UCSD-AML1 (cell line): Measurements from ENCODE around the gene MTMR2.
"Not testable (repeated sequence)": the region's sequence is repeated elsewhere in the genome, so short reads cannot be mapped to it uniquely, and the experiment has no call there.

Source experiments
- DNase-seq: peaks from one replicate; lab custom pipeline; 2025; ENCODE audit not compliant: unreplicated experiment; lab: John Stamatoyannopoulos, UW

The MTMR2 gene

GRCh38 chr11:95886462-95886861 is 37.4 kb downstream of the MTMR2 start:
- no peak for DNase-seq

GRCh38 chr11:95884802-95885201 is 39.1 kb downstream of the MTMR2 start:
- no peak for DNase-seq

GRCh38 chr11:95884376-95884775 is 39.5 kb downstream of the MTMR2 start:
- no peak for DNase-seq

DNA sequence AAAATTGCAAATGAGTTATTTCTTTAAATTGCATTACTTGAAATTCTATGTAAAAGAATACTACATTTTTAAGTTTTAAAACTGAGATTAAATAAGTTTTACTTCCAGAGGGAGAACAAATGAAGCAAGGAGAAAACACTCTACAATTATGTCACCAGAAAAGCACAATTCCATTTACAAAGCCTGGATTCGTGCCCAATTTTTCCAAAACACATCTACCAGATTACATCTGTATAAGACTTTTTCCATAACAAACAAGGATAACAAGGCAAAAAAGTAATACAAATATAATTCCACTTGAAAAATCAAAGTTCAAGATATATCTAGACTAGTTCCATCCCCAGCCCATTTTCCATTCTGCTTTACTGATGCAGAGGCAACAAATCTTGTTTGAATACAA is 40.5 kb downstream of the MTMR2 start:
- no peak for DNase-seq

DNA sequence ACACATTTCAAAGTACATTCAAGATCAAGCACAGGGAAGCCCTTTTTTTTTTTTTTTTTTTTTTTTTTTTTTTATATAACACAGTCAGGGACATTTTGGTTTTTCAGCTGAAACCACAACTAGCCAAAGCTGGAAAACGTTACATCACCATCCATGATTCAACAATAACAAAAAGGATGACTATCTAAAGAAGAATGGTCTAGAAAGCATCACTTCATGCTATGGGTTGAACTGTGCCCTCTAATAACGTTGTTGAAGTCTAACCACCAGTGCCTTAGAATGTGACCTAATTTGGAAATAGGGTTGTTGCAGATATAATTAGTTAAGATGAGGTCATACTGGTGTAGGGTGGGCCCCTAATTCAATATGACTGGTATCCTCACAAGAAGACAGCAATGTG is 46.6 kb downstream of the MTMR2 start:
- no peak for DNase-seq

GRCh38 chr11:95870877-95871276 is 53.0 kb downstream of the MTMR2 start:
- not testable (repeated sequence) for DNase-seq

DNA sequence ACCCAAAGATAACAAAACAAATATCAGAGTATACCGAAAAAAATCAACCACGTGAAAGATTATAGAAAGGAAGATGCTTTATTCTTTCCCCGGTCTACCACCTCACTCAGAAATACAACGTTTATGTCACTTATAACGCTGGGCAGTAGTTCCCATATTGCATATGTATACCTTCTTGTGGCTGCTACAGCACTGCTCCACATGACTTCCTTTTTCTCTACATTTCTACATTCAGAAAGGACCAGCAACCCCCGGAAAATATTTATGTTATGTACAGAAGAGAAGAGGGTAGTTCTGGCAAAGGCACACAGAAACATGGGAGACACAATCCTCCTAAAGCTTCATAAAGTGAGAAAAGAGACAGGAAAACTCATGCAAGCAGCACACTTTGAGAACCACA is 56.8 kb downstream of the MTMR2 start:
- DNase-seq = no peak

- DNase-seq = no peak
Observed at GRCh38 chr11:95863486-95864140, 60.3 kb downstream of the MTMR2 start.

DNA sequence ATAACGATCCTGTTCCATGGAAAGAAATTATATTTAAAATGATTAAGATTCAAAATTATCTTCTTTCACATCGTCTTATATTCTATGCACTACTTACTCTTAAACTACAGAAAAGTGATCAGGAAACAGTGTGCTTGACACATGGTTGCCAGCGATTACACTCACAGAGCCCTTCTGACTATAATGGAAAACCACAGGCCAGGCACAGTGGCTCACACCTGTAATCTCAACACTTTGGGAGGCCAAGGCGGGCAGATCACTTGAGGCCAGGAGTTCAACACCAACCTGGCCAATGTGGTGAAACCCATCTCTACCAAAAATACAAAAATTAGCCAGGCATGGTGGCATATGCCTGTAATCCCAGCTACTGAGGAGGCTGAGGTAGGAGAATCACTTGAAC is 63.9 kb downstream of the MTMR2 start:
- DNase-seq = not testable (repeated sequence)

DNA sequence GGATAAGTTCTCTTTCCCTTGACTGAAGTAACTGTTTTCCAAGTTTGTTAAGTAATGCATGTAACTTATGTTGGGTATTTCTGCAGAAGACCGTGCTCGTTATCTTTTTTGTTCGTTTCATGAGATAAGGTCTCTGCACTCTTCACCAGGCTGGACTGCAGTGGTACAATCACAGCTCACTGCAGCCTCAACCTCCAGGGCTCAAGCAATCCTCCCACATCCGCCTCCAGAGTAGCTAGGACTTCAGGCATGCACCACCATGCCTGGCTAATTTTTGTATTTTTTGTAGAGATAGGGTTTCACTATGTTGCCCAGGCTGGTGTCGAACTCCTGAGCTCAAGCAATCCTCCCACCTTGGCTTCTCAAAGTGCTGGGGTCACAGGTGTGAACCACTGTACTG is 69.5 kb downstream of the MTMR2 start:
- DNase-seq = not testable (repeated sequence)

GRCh38 chr11:95853862-95854261 is 70.0 kb downstream of the MTMR2 start:
- DNase-seq = no peak

GRCh38 chr11:95853138-95853537 is 70.8 kb downstream of the MTMR2 start:
- no peak for DNase-seq

DNA sequence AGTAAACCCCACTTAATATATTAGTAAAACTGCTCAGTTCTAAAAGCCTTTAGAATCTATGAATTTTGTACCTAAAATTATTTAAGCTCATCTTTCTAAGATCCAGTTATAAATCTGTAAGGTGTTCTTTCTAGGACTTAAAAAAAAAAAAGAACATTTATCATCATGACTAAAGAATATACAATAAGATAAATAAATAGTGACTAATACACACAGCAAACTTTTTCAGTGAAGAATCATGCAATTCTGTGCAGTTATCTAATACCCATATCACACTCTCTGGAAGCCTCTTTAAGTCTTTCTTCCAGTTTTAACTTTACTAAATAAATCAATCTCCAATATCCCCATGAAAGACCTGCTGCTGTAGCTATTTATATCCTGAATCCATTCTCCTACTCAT is 73.8 kb downstream of the MTMR2 start:
- DNase-seq = no peak

DNA sequence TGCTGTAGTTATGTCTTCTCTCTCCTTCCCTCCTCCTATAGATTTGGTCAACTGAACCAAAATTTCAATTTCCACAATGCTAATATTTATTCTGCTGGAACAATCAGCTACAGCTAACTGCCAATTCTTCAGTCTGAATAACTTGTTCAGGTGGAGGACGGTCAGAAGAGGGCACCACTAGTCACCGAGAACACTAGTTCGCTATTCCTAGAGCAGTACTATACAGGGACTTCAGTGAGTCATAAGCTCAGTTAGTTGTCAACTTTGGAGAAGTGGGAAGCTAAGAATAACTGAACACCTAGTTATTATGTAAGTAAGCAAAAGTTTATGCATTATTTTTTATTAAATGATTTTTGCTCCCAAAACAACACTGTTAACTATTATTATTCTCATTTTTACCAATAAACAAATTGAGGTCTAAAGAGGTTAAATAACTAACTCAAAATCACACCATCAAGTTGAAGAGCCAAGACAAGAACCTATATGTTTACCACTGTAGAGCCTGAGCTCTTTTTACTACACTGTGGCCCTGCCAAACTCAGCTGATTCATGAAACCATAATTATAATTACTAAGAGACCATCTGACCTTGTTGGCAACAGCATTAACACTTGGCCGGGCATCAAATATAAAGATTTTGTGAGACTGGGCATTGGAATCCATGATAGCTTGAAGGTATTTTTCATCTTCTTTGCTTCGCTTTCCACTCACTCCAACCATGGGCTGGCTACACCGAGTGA is 74.7 kb downstream of the MTMR2 start:
- peak; percentile 21 for DNase-seq

DNA sequence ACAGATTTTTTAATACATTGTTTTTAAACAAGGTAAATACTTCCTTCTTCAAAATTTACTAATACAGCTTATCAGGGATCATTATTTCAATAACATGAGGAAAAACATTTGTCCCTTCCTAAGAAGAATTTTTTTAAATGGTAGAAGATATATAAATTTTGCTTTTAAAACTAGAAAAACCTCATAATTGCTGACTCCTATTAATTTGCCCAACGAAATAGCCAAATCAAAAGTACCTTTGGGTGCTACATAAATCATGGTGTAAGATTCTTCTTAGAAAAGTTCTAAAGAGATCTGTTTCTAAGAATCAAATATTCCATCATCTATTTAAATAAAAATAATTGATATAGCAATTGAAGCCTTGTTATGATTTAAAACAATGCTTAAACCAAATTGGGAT is 78.7 kb downstream of the MTMR2 start:
- no peak for DNase-seq

DNA sequence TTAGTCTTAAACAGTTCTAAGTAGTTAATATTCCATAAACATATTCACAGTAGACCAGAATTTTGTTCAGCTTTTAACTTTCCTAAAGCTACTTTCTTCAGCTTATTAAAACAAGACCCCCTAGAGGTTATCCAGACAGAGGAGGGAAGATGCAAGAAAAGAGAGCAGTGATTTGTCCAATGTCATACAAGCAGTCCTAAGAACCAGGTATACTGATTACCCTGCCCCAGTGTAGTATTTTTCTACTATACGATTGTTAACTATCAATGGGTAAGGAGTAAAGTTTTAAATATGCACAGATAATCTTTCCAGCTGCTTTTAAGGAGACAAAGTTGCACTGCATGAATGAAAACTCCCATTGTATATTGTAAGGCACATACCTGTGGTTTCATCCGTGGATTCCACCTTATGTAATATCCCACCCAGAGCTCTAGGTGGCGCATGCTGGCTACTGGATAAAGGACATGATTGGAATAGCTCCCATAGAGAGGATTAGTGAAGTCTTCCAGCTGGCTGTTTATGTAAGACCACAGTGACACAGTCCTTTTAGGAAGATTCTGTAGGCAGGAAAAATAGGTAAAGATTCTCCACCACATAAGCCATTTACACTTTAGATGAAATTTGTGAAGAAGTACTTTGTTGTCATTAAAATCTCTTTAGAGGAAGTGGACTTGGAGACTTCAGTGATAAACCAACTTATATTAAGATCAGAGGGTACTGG is 88.0 kb downstream of the MTMR2 start:
- peak; percentile 25 for DNase-seq

DNA sequence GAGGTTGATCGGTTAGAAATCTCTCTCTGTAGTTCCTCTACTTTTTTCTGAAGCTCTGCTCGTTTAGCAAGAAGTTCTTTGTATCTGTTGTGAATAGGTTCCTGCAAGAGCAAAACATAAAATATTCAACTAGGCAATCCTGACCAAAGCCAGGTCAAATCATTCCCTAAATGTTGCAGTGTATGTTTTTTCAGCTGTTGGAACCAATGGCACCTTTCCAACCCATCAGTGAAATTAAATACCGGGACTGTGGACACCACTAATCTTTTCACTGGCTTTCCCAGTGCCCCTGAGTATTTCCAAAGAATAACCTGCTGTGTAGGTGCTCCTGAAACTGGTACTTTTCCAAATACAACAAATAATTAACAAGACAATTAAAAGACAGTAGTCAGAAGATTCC is 88.6 kb downstream of the MTMR2 start:
- no peak for DNase-seq

DNA sequence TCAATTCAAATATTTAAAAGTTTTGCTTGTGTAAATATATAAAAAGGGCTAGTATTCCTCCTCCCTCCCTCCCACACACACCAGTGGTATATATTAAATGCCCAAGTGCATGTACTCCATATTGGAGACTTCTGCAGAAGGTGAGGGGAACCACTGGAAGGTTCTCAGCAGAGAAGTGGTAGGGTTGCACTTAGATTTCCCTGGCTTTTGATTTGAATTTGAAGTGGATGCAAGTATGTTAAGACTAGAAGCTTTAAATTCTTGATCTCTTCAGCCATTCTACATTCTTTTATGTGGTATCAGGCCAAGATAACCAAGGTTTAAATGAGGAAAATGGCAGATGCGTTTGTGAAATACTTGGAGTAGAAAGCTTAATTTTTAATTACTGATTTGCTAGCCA is 90.5 kb downstream of the MTMR2 start:
- no peak for DNase-seq

DNA sequence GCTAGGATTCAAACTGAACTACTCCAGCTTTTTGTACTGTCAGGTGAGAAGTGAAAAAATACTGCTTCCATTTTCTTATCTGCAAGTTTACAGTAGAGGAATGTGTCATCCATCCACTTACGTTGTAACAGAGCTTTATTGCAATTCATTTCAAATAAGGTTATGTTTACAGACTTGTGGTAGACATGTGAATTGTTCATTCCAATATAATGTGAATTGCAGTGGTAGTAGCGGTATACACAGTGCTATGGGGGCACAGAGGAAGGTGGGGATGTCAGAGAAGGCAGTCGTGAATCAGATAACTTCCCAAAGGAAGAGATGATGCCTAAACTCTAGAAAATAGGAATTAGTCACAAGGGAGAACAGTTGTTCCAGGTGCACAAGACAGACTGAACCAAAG is 91.1 kb downstream of the MTMR2 start:
- DNase-seq = no peak

DNA sequence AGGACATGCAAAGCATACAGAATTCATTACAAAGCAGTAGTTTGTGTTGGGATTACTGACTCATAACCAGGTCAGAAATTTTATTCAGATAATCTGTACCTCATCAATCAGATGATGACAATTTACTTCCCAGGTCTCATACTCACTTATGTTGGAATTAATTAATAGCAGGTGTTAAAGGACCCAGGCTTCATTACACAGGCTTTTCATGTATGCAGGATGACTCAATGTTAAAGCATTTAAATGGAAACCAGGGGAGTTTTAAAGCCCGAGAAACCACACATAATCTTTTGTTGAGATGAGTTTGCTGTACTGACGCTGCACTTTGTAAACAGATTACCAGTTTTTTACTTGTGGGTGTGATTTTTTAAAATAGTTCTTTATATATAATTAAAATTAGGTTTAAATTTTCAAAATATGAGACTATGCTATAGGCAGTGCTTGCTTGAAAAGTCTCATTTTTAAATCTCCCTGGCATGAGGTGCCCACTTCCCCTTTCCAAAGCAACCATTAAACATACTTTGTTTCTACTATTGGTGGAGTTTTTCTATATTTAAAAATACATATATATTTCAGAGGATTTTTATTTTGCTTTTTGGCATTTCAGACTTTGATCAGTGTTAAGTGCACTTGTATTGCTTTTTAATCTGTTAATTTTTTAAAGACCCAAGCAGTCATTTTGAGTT is 92.6 kb downstream of the MTMR2 start:
- DNase-seq = no peak

DNA sequence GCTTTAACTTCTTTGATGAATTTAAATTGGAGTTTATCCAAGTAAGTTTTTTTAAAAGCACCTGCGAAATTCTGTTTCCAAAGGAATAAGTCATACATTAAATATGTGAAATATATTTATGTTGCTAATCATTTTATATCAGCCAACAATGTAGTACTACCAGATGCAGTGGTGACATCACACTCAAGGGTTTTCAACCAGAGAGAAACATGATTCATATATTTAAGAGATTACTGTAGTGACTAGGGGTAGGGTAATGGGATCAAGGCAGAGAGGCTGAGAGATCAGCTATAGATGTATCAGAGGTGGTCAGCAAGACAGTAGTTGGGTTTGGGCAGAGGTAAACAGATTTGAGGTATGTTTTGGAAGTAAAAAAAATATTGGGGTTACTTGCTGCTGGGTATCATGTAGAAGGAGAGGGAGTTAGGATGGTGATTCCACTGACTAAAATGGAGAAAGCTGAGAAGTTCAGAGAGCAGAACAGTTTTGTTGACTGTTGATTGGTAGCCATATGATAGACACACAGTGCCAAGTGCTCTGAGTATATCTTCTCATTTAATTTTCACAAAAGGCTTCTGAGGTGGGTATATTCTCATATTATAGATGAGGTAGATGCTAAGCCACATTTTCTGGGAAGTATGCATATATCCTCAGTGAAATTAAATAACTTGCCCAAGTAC is 94.2 kb downstream of the MTMR2 start:
- DNase-seq = no peak
